Spleen (tissue), 11 donors: ENCODE results near the gene HEXD. TPM values are rescaled to one million over a fixed set of nuclear protein-coding genes. Genes with fewer than 3 reads are reported as not detected.
A peak's percentile ranks its signal among the peaks of the same experiment; 100 is the strongest.

Source experiments
- DNase-seq: peaks from one replicate; pipeline ENCODE4 v3.0.0-alpha.2; 2020
- H3K27ac ChIP-seq, 8 donors: fragments of 200-600 bp; sonication (generic) in 7 of 8; 1 replicate in 4 of 8; 2 replicates in 4 of 8; pipeline versions ENCODE4 v1.5.0 to v1.8.0; 2016 to 2021; ENCODE audit warnings: inconsistent platforms in 4 of 8, mild to moderate bottlenecking in 4 of 8, moderate library complexity in 1 of 8
- H3K27me3 ChIP-seq, 7 donors: fragments of 200-600 bp; sonication (generic) in 6 of 7; replicated peaks in 1 of 7; 1 replicate in 4 of 7; 2 replicates in 3 of 7; pipeline versions ENCODE4 v1.5.0 to v1.8.0; 2016 to 2021; ENCODE audit warnings: inconsistent platforms in 3 of 7, mild to moderate bottlenecking in 1 of 7
- H3K36me3 ChIP-seq, 6 donors: fragments of 200-600 bp; sonication (generic) in 5 of 6; 1 replicate in 4 of 6; 2 replicates in 2 of 6; pipeline versions ENCODE4 v1.5.0 to v1.8.0; 2016 to 2021; ENCODE audit warnings: inconsistent platforms in 2 of 6
- H3K4me1 ChIP-seq, 6 donors: fragments of 200-600 bp; sonication (generic) in 5 of 6; 1 replicate in 3 of 6; 2 replicates in 3 of 6; pipeline versions ENCODE4 v1.5.0 to v1.8.0; 2016 to 2021; ENCODE audit warnings: inconsistent platforms in 3 of 6
- H3K4me3 ChIP-seq, 8 donors: fragments of 200-600 bp; sonication (generic) in 7 of 8; 1 replicate in 4 of 8; 2 replicates in 4 of 8; pipeline versions ENCODE4 v1.5.0 to v1.8.0; 2016 to 2021; ENCODE audit warnings: inconsistent platforms in 4 of 8, mild to moderate bottlenecking in 4 of 8, moderate library complexity in 2 of 8
- H3K9me3 ChIP-seq, 8 donors: fragments of 200-600 bp; sonication (generic) in 7 of 8; 1 replicate in 4 of 8; 2 replicates in 4 of 8; pipeline versions ENCODE4 v1.5.0 to v1.8.0; 2016 to 2021; ENCODE audit warnings: inconsistent platforms in 4 of 8
- CTCF ChIP-seq, 11 experiments: fragments of 200-600 bp in 7 of 11; fragments of 450-650 bp in 4 of 11; sonication (generic) in 4 of 11; IDR thresholded peaks in 8 of 11; conservative IDR thresholded peaks in 3 of 11; 1 replicate in 7 of 11; 2 replicates in 4 of 11; pipeline versions ENCODE4 v1.4.0 to v1.8.0; 2016 to 2021; ENCODE audit warnings: antibody characterized with exemption in 11 of 11, inconsistent platforms in 4 of 11, mild to moderate bottlenecking in 1 of 11
- POLR2A ChIP-seq, 3 donors: fragments of 450-650 bp; IDR thresholded peaks; one replicate each; pipeline ENCODE4 v1.5.1; 2017; ENCODE audit warnings: antibody characterized with exemption in 3 of 3, mild to moderate bottlenecking in 1 of 3
- POLR2AphosphoS5 ChIP-seq, 3 donors: sonication (generic); formaldehyde crosslinking; IDR thresholded peaks; one replicate each; pipeline ENCODE4 v1.5.1; 2017; ENCODE audit warnings: antibody characterized with exemption in 3 of 3
- WGBS, 5 donors: extraction: QIAGEN DNeasy Blood & Tissue Kit in 3 of 5; methylation state at CpG; one replicate each; pipeline versions ENCODE4 v1.1.5 to v1.1.7; 2013 to 2018; 5-methylcytosine and 5-hydroxymethylcytosine counted together
- intact Hi-C: fragments of 100-400 bp; cut with DNase I; formaldehyde crosslinking; loops from one replicate; pipeline ENCODE4 v1.15.0; 2023; ENCODE audit warnings: low total_unique reads
- polyA plus RNA-seq, 3 donors: library from polyadenylated mRNA; stranded (reverse); fragments of 200-250 nt; gene quantifications; one replicate each; pipeline ENCODE4 v1.2.1, GENCODE V29; 2013
- total RNA-seq, 7 donors: library from RNA; depleted of rRNA in 3 of 7; stranded (reverse); fragments of >200 nt in 3 of 7; fragmentation: NEBNext Ultra II Directional in 4 of 7; extraction: Animal tissue kit (Norgen Biotek cat#: 25700) in 4 of 7; gene quantifications; one replicate each; pipeline versions ENCODE4 v1.1.0 to v1.2.1, GENCODE V29; 2016 to 2021
- donor health status: healthy with polysubstance abuse.
- donor health status: DM: no; HTN: no; CAD: no; lungs with moderate emphysema.
- donor health status: DM: no; HTN: no; CAD: no.
- donor health status: Bipolar disorder and iron deficiency.
- donor health status: healthy.
- donor health status: DM: no; HTN: no; CAD: no.
- donor health status: DM: yes; HTN: yes; CAD: no.

HEXD gene
- total and polyA plus RNA-seq, 10 donors = 62.3 to 272 (median 74.7) TPM

- intact Hi-C loops = no loop called here
- WGBS, 5 donors = 87 to 95% (median 90%) methylated on average over 6 of the region's 6 CpGs
- H3K4me1 ChIP-seq = peaks cover 0 to 19% (median 0%) of the 10 kb centered on the region in 6 donors
- peaks cover 6 to 100% (median 100%) of the 10 kb centered on the region in 6 donors for H3K36me3 ChIP-seq
- H3K9me3 ChIP-seq = no peaks in the 10 kb centered on the region
- no peak for TF ChIP-seq CTCF (IDR thresholded peaks at IDR 0.05 in 8 of 11, conservative IDR thresholded peaks at IDR 0.05 in 3 of 11)
- no peak for TF ChIP-seq POLR2AphosphoS5 (IDR thresholded peaks at IDR 0.05)
- no peak for TF ChIP-seq POLR2A (IDR thresholded peaks at IDR 0.05)
- no peak overlapping the region for H3K4me3 ChIP-seq
- DNase-seq = no peak
- H3K27ac ChIP-seq = no peak overlapping the region
- no peaks in the 10 kb centered on the region for H3K27me3 ChIP-seq
These were observed 65.1 kb downstream of the HEXD start for GRCh38 chr17:82483204-82483660.

GRCh38 chr17:82483836-82484235 is 65.7 kb downstream of the HEXD start:
- no peaks in the 10 kb centered on the region for H3K9me3 ChIP-seq
- peaks cover 0 to 13% (median 0%) of the 10 kb centered on the region in 6 donors for H3K4me1 ChIP-seq
- intact Hi-C loops = no loop called here
- 88 to 97% (median 95%) methylated on average over 6 to 9 of the region's 9 CpGs for WGBS, 5 donors
- H3K4me3 ChIP-seq = no peak overlapping the region
- TF ChIP-seq POLR2AphosphoS5 (IDR thresholded peaks at IDR 0.05) (peak in 1 of 3 donors; percentile 39), POLR2A (IDR thresholded peaks at IDR 0.05) (no peak)
- no peaks in the 10 kb centered on the region for H3K27me3 ChIP-seq
- no peak for DNase-seq
- peaks cover 6 to 100% (median 100%) of the 10 kb centered on the region in 6 donors for H3K36me3 ChIP-seq
- no peak overlapping the region for H3K27ac ChIP-seq

- no peak for TF ChIP-seq POLR2A (IDR thresholded peaks at IDR 0.05)
- TF ChIP-seq CTCF (IDR thresholded peaks at IDR 0.05 in 8 of 11, conservative IDR thresholded peaks at IDR 0.05 in 3 of 11) = no peak
- H3K27ac ChIP-seq = peak overlapping the region in 2 of 8 donors; percentile 16 to 45
- intact Hi-C loops = no loop called here
- 74 to 84% (median 79%) methylated on average over 13 of the region's 13 CpGs for WGBS, 5 donors
- no peak for DNase-seq
- H3K36me3 ChIP-seq = peaks cover 6 to 92% (median 76%) of the 10 kb centered on the region in 6 donors
- H3K4me1 ChIP-seq = peaks cover 0 to 9% (median 0%) of the 10 kb centered on the region in 6 donors
- no peak overlapping the region for H3K4me3 ChIP-seq
- no peaks in the 10 kb centered on the region for H3K27me3 ChIP-seq
- no peaks in the 10 kb centered on the region for H3K9me3 ChIP-seq
These were observed 68.3 kb downstream of the HEXD start for GRCh38 chr17:82486231-82487094.

GRCh38 chr17:82487910-82488309 is 69.8 kb downstream of the HEXD start:
- DNase-seq = no peak
- 83 to 97% (median 90%) methylated on average over 13 to 14 of the region's 14 CpGs for WGBS, 5 donors
- H3K4me1 ChIP-seq = peaks cover 0 to 9% (median 0%) of the 10 kb centered on the region in 6 donors

GRCh38 chr17:82489117-82489516 is 71.0 kb downstream of the HEXD start:
- TF ChIP-seq CTCF (IDR thresholded peaks at IDR 0.05 in 8 of 11, conservative IDR thresholded peaks at IDR 0.05 in 3 of 11) = no peak
- TF ChIP-seq POLR2A (IDR thresholded peaks at IDR 0.05) = no peak
- TF ChIP-seq POLR2AphosphoS5 (IDR thresholded peaks at IDR 0.05) = no peak
- Histone ChIP-seq H3K4me1 (peaks cover 0 to 11% (median under 1%) of the 10 kb centered on the region in 6 donors), H3K36me3 (peaks cover 6 to 65% (median 49%) of the 10 kb centered on the region in 6 donors), H3K9me3 (no peaks in the 10 kb centered on the region), H3K4me3 (no peak overlapping the region), H3K27ac (no peak overlapping the region), H3K27me3 (no peaks in the 10 kb centered on the region)
- intact Hi-C loops = no loop called here
- WGBS, 5 donors = 81 to 91% (median 86%) methylated on average over 7 to 8 of the region's 8 CpGs
- DNase-seq = no peak

More at GRCh38 chr17:82487910-82488309, 69.8 kb downstream of the HEXD start:
- no peak for TF ChIP-seq POLR2A (IDR thresholded peaks at IDR 0.05)
- TF ChIP-seq POLR2AphosphoS5 (IDR thresholded peaks at IDR 0.05) = peak in 1 of 3 donors; percentile 57
- H3K36me3 ChIP-seq = peaks cover 6 to 78% (median 61%) of the 10 kb centered on the region in 6 donors
- H3K9me3 ChIP-seq = no peaks in the 10 kb centered on the region
- intact Hi-C loops = no loop called here
- H3K4me3 ChIP-seq = no peak overlapping the region
- no peaks in the 10 kb centered on the region for H3K27me3 ChIP-seq
- no peak overlapping the region for H3K27ac ChIP-seq
